K562 (cell line): Measurements from ENCODE around the gene LGR6. TPM values are rescaled to one million over a fixed set of nuclear protein-coding genes. Genes with fewer than 3 reads are reported as not detected.

Experiments used
- ATAC-seq: fragments of 200-7000 bp; cut with Tn5 transposase; 3 replicates; pipeline ENCODE4 v1.9.1; 2020; ENCODE audit warnings: moderate library complexity
- BruUV-seq: library from RNA; stranded (reverse); fragments of 400-500 nt; replicated peaks from 2 replicates; lab custom pipeline; 2021; lab: Mats Ljungman, UMichigan
- CTCF ChIA-PET: fragments of 300-600 bp; formaldehyde crosslinking; extraction: SDS; loops from one replicate; lab custom pipeline; 2021; ENCODE audit warnings: low intra/inter-chr PET ratio; lab: Yijun Ruan, JAX
- POLR2A ChIA-PET: fragments of 300-600, 350-650 bp; sonication (Branson Sonifier 250); formaldehyde crosslinking; extraction: SDS; loops from one replicate; lab custom pipeline; 2021; ENCODE audit warnings: antibody characterized with exemption, inconsistent platforms; lab: Yijun Ruan, JAX
- DNase-seq, 4 experiments: peaks; one replicate each; pipeline versions ENCODE4 v3.0.0 to v3.0.0-alpha.2; 2011 to 2018; ENCODE audit warnings: low spot score in 3 of 4, mixed read lengths in 3 of 4; ENCODE audit errors: extremely low read depth in 1 of 4
- FAIRE-seq: peaks from 2 replicates; lab custom pipeline; 2011; peaks lifted over from hg19 to GRCh38; lab: Jason Lieb, UNC
- H2AFZ ChIP-seq: 2 replicates; pipeline ENCODE4 v1.6.0; 2011; ENCODE audit warnings: low read depth, low read length, control low read depth, inconsistent platforms
- H3K27ac ChIP-seq: fragments of 200-600 bp; 3 replicates; pipeline ENCODE4 v1.8.0; 2011; ENCODE audit warnings: low read depth, mild to moderate bottlenecking, control low read depth, inconsistent platforms, low read length, moderate library complexity, mixed read lengths; ENCODE audit errors: extremely low read depth
- H3K27me3 ChIP-seq, 2 experiments: fragments of 300-600 bp in 1 of 2; 2 replicates in 1 of 2; 3 replicates in 1 of 2; pipeline versions ENCODE4 v1.6.0 to v1.8.0; 2011; ENCODE audit warnings: inconsistent platforms in 2 of 2, low read length in 2 of 2, mild to moderate bottlenecking in 1 of 2, mixed read lengths in 1 of 2, moderate library complexity in 1 of 2; ENCODE audit not compliant: control insufficient read depth in 2 of 2, insufficient read depth in 2 of 2
- H3K36me3 ChIP-seq: fragments of 300-600 bp; 3 replicates; pipeline ENCODE4 v1.8.0; 2011; ENCODE audit warnings: mild to moderate bottlenecking, low read length, inconsistent platforms; ENCODE audit not compliant: control insufficient read depth, insufficient read depth
- H3K4me1 ChIP-seq, 2 experiments: fragments of 200-600 bp in 1 of 2; replicated peaks in 1 of 2; 2 replicates in 1 of 2; 3 replicates in 1 of 2; pipeline versions ENCODE4 v1.5.1 to v1.8.0; 2011; ENCODE audit warnings: inconsistent platforms in 2 of 2, low read length in 2 of 2, mild to moderate bottlenecking in 1 of 2, mixed read lengths in 1 of 2, moderate library complexity in 1 of 2; ENCODE audit not compliant: control insufficient read depth in 2 of 2, insufficient read depth in 2 of 2
- H3K4me2 ChIP-seq: 2 replicates; pipeline ENCODE4 v1.6.1; 2011; ENCODE audit warnings: low read length, control low read depth, inconsistent platforms, mixed read lengths; ENCODE audit not compliant: insufficient read depth
- H3K4me3 ChIP-seq: fragments of 200-600 bp; sonication (generic), shearing (Covaris generic); 2 replicates; pipeline ENCODE4 v1.5.1; 2016; ENCODE audit warnings: control low read depth, inconsistent platforms
- H3K79me2 ChIP-seq: fragments of 200-600 bp; 3 replicates; pipeline ENCODE4 v1.8.0; 2011; ENCODE audit warnings: low read length, inconsistent platforms; ENCODE audit not compliant: control insufficient read depth, insufficient read depth
- H3K9ac ChIP-seq, 2 experiments: 2 replicates each; pipeline versions ENCODE4 v1.6.0 to v1.6.1; 2011; ENCODE audit warnings: low read depth in 2 of 2, low read length in 2 of 2, control low read depth in 1 of 2, inconsistent platforms in 1 of 2, mild to moderate bottlenecking in 1 of 2, mixed read lengths in 1 of 2; ENCODE audit not compliant: insufficient read depth in 1 of 2
- H3K9me1 ChIP-seq: one replicate; pipeline ENCODE4 v1.6.0; 2011; ENCODE audit warnings: inconsistent platforms, mild to moderate bottlenecking, low read length, moderate library complexity; ENCODE audit not compliant: control insufficient read depth, insufficient read depth
- H3K9me3 ChIP-seq: replicated peaks from 2 replicates; pipeline ENCODE4 v1.5.1; 2011; ENCODE audit warnings: low read depth, low read length, inconsistent platforms; ENCODE audit not compliant: control insufficient read depth, insufficient read depth
- H4K20me1 ChIP-seq: replicated peaks from 2 replicates; pipeline ENCODE4 v1.6.1; 2011; ENCODE audit warnings: low read length, inconsistent platforms, mixed read lengths; ENCODE audit not compliant: control insufficient read depth, insufficient read depth
- BCLAF1 ChIP-seq, 2 experiments: fragments of 450-650 bp in 1 of 2; IDR thresholded peaks; 2 replicates each; pipeline ENCODE4 v1.6.1; 2011 to 2017; ENCODE audit warnings: low read depth in 2 of 2, antibody characterized with exemption in 1 of 2, borderline replicate concordance in 1 of 2, low read length in 1 of 2, mild to moderate bottlenecking in 1 of 2, mixed read lengths in 1 of 2; ENCODE audit not compliant: control insufficient read depth in 1 of 2
- CCAR2 ChIP-seq: fragments of 200-400 bp; formaldehyde crosslinking; IDR thresholded peaks from 2 replicates; pipeline ENCODE4 v1.6.1; 2017; ENCODE audit warnings: mild to moderate bottlenecking, low read depth, low read length
- GABPA ChIP-seq: fragments of 200-800 bp; sonication (Bioruptor generic); conservative IDR thresholded peaks from 2 replicates; pipeline ENCODE4 v1.6.1; 2016; ENCODE audit warnings: low read depth, missing genetic modification characterization, missing compliant biosample characterization
- HLTF ChIP-seq: fragments of 450-650 bp; IDR thresholded peaks from 2 replicates; pipeline ENCODE4 v1.6.1; 2016
- PCBP1 ChIP-seq: fragments of 200-400 bp; formaldehyde crosslinking; IDR thresholded peaks from 2 replicates; pipeline ENCODE4 v1.6.1; 2018; ENCODE audit warnings: mild to moderate bottlenecking, low read depth, low read length; ENCODE audit not compliant: poor library complexity, severe bottlenecking
- SETDB1 ChIP-seq: IDR thresholded peaks from one replicate; pipeline ENCODE4 v1.6.1; 2012; ENCODE audit warnings: low read length, control low read depth, inconsistent platforms
- THRB ChIP-seq: fragments of 450-650 bp; formaldehyde crosslinking; conservative IDR thresholded peaks from 2 replicates; pipeline ENCODE4 v1.4.0; 2022; ENCODE audit warnings: mild to moderate bottlenecking, missing genetic modification characterization
- TOE1 ChIP-seq, 2 experiments: fragments of 450-650 bp in 1 of 2; sonication (generic) in 1 of 2; formaldehyde crosslinking in 1 of 2; IDR thresholded peaks; 2 replicates each; pipeline versions ENCODE4 v1.7.1 to v1.8.0; 2016 to 2022; ENCODE audit warnings: borderline replicate concordance in 2 of 2, mild to moderate bottlenecking in 2 of 2, antibody characterized with exemption in 1 of 2, inconsistent platforms in 1 of 2, low read depth in 1 of 2, missing genetic modification reagents in 1 of 2, moderate library complexity in 1 of 2
- ZC3H4 ChIP-seq: sonication (generic); formaldehyde crosslinking; IDR thresholded peaks from 2 replicates; pipeline ENCODE4 v1.9.0; 2021; ENCODE audit warnings: missing genetic modification reagents, borderline replicate concordance
- ZNF212 ChIP-seq: fragments of 450-650 bp; formaldehyde crosslinking; IDR thresholded peaks from 2 replicates; pipeline ENCODE4 v1.4.0; 2020; ENCODE audit warnings: mild to moderate bottlenecking
- ZNF24 ChIP-seq: fragments of 450-650 bp; IDR thresholded peaks from 2 replicates; pipeline ENCODE4 v1.6.1; 2016
- ZNF311 ChIP-seq: fragments of 250-450 bp; sonication (Bioruptor Pico); IDR thresholded peaks from 2 replicates; pipeline ENCODE4 v1.4.0; 2020; ENCODE audit warnings: mild to moderate bottlenecking, moderate library complexity
- WGBS: fragments of 100-300 bp; shearing (Covaris generic); methylation state at CpG from one replicate; pipeline ENCODE4 v1.1.6; 2016; ENCODE audit warnings: low coverage, mixed read lengths; ENCODE audit not compliant: insufficient coverage; ENCODE audit errors: missing lambda C conversion rate; 5-methylcytosine and 5-hydroxymethylcytosine counted together
- in situ Hi-C: fragments of 300-500 bp; cut with MboI; formaldehyde crosslinking; loops from 4 replicates; pipeline ENCODE4 v1.15.0; 2018; ENCODE audit warnings: inconsistent platforms, mixed read lengths
- intact Hi-C: fragments of 100-400 bp; cut with micrococcal nuclease; formaldehyde crosslinking; loops from 2 replicates; pipeline ENCODE4 v1.14.2; 2022
- polyA plus RNA-seq, 8 experiments: library from polyadenylated mRNA; depleted of rRNA in 4 of 8; stranded (reverse) in 5 of 8; unstranded in 3 of 8; fragments of >200 nt; fragmentation: Nextera tagmentation in 2 of 8; fragmentation: Illumina TruSeq in 1 of 8; extraction: Ambion mirVana in 2 of 8; extraction: Trizol in 1 of 8; gene quantifications; 2 replicates each; pipeline versions ENCODE4 v1.2.1 to v1.2.3, GENCODE V29; 2011 to 2014; ENCODE audit warnings: inconsistent platforms in 1 of 8, missing spikeins in 1 of 8
- total RNA-seq, 7 experiments: library from RNA; depleted of rRNA in 6 of 7; stranded (reverse); fragments of >200 nt in 6 of 7; fragmentation: Illumina TruSeq in 2 of 7; extraction: Trizol in 2 of 7; gene quantifications; 2 replicates each; pipeline versions ENCODE4 v1.2.1 to v1.2.3, GENCODE V29; 2011 to 2021; ENCODE audit warnings: low replicate concordance in 1 of 7

The LGR6 gene
- total and polyA plus RNA-seq, 9 of the 15 experiments (the other 6 are each of a cell fraction or from before 2014, with no cell fraction given), result 0.01 to 0.54 (median 0.17) TPM; not detected in 1

- in situ Hi-C loops, result no loop called here
- ChIA-PET CTCF (no interaction called here), POLR2A (interaction anchor here (0.6 to 1.1 kb wide), 3 partner anchors 8 to 16 kb away, joined by 3 to 4 read pairs (median 4); no protein-coding TSS in a partner anchor)
- peaks cover 78% of the 10 kb centered on the region for H3K36me3 ChIP-seq
- H3K4me1 ChIP-seq, result no peaks in the 10 kb centered on the region
- WGBS, result 73% methylated on average over 4 of the region's 4 CpGs
- no peak overlapping the region for H3K4me2 ChIP-seq
- no peak for FAIRE-seq
- no peak for DNase-seq
- H3K9ac ChIP-seq, result no peak overlapping the region
- H3K9me3 ChIP-seq, result no peaks in the 10 kb centered on the region
- TF ChIP-seq ZC3H4 (CRISPR knock-in tag), result no peak
- TF ChIP-seq BCLAF1 (IDR thresholded peaks at IDR 0.05; ENCODE audit: borderline replicate concordance in 1 of 2, control insufficient read depth in 1 of 2, low read depth in 2 of 2, low read length in 1 of 2), result no peak
- no peak for TF ChIP-seq TOE1 (IDR thresholded peaks at IDR 0.05; ENCODE audit: borderline replicate concordance)
- TF ChIP-seq TOE1 (CRISPR knock-in tag; IDR thresholded peaks at IDR 0.05; ENCODE audit: borderline replicate concordance, low read depth), result no peak
- no peak for TF ChIP-seq THRB (CRISPR knock-in tag)
- TF ChIP-seq GABPA (tag), result no peak
- no peak for TF ChIP-seq SETDB1
- TF ChIP-seq ZNF212 (CRISPR knock-in tag), result no peak
- no peak for TF ChIP-seq CCAR2
- TF ChIP-seq PCBP1, result no peak
- TF ChIP-seq HLTF, result no peak
- TF ChIP-seq ZNF24, result no peak
- TF ChIP-seq ZNF311, result no peak
- no peak overlapping the region for H2AFZ ChIP-seq
- no TSS peak for BruUV-seq
- H3K27me3 ChIP-seq, result no peaks in the 10 kb centered on the region
- H3K9me1 ChIP-seq, result no peaks in the 10 kb centered on the region
- intact Hi-C loops, result no loop called here
- H3K79me2 ChIP-seq, result peaks cover 34% of the 10 kb centered on the region
- no peak for ATAC-seq
- H3K27ac ChIP-seq, result no peak overlapping the region
- no peak overlapping the region for H3K4me3 ChIP-seq
- 0 out of 2 replicates have a peak, but pooled peaks cover 4% of the 10 kb centered on the region for H4K20me1 ChIP-seq
Observed at GRCh38 chr1:202333861-202334260, 140.3 kb downstream of the LGR6 start.
